ENCODE measurements around the gene SNTG2. TPM values are rescaled to one million over a fixed set of nuclear protein-coding genes. Genes with fewer than 3 reads are reported as not detected.

The SNTG2 gene
- total RNA-seq, 1 experiment from 2014 or later: 20.5 TPM

DNA sequence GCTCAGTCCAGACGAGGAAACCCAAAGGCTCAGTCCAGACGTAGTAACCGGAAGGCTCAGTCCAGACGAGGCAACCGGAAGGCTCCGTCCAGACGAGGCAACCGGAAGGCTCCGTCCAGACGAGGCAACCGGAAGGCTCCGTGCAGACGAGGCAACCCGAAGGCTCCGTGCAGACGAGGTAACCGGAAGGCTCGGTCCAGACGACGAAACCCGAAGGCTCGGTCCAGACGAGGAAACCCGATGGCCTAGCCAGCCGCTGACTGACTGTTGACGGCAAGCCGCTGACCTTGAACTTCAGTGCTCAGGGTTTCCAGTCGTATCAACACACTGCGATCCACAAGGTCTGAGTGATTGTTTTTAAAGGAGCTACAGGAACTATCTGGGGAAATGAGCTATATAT is 312.0 kb downstream of the SNTG2 start:
- TF ChIP-seq ZNF121 (CRISPR knock-in tag; IDR thresholded peaks at IDR 0.05): no peak
- TF ChIP-seq USF1 (CRISPR knock-in tag; IDR thresholded peaks at IDR 0.05): no peak
- TF ChIP-seq, protein P1, sequence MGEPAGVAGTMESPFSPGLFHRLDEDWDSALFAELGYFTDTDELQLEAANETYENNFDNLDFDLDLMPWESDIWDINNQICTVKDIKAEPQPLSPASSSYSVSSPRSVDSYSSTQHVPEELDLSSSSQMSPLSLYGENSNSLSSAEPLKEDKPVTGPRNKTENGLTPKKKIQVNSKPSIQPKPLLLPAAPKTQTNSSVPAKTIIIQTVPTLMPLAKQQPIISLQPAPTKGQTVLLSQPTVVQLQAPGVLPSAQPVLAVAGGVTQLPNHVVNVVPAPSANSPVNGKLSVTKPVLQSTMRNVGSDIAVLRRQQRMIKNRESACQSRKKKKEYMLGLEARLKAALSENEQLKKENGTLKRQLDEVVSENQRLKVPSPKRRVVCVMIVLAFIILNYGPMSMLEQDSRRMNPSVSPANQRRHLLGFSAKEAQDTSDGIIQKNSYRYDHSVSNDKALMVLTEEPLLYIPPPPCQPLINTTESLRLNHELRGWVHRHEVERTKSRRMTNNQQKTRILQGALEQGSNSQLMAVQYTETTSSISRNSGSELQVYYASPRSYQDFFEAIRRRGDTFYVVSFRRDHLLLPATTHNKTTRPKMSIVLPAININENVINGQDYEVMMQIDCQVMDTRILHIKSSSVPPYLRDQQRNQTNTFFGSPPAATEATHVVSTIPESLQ (CRISPR knock-in tag; IDR thresholded peaks at IDR 0.05): no peak
- no peak for TF ChIP-seq NFE2L1 (CRISPR knock-in tag; IDR thresholded peaks at IDR 0.05)
- no peak for TF ChIP-seq ZNF423 (CRISPR knock-in tag; IDR thresholded peaks at IDR 0.05)
- no peak for TF ChIP-seq PRDM15 (CRISPR knock-in tag; IDR thresholded peaks at IDR 0.05)
- ChIA-PET POLR2A (no interaction called here), CTCF (interaction anchor here (1.4 kb wide), 1 partner anchor 16 kb away, joined by 5 read pairs; no protein-coding TSS in a partner anchor)
- H3K4me1 Mint-ChIP-seq: no peaks in the 10 kb centered on the region
- no peak for DNase-seq (ENCODE audit: low spot score)
- peaks cover 7% of the 10 kb centered on the region for H3K9me3 Mint-ChIP-seq
- no peak overlapping the region for H3K27ac Mint-ChIP-seq
- peaks cover 3% of the 10 kb centered on the region; the same call in 1 of the 2 replicates for H3K27me3 Mint-ChIP-seq (ENCODE audit: low read depth)
- H3K36me3 Mint-ChIP-seq: peaks cover 5% of the 10 kb centered on the region; the same call in 1 of the 2 replicates
- H3K4me3 Mint-ChIP-seq: no peak overlapping the region
- no peak for ATAC-seq

DNA sequence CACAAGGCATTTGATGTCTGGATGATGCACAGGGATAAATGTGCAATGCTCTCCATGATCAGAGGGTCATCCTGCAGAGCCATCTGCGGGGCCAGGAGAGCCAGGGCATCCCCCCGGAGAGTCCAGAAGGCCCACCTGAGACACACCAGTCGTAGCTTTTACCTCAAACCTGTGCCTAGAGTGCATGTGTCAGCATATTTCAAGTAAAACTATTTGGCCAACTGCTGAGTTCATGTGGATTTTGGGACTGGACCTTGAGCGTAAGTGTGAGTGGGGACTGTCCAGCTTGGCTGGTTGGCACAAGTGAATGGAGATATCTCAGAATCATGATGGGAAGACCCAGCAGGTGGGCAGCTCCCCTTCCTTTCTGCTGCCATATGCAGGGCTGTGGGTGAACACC is 314.8 kb downstream of the SNTG2 start:
- peaks cover 5% of the 10 kb centered on the region; the same call in 1 of the 2 replicates for H3K36me3 Mint-ChIP-seq
- ATAC-seq: no peak
- H3K9me3 Mint-ChIP-seq: peaks cover 7% of the 10 kb centered on the region
- DNase-seq (ENCODE audit: low spot score): no peak
- no peak overlapping the region for H3K4me3 Mint-ChIP-seq
- ChIA-PET CTCF (no interaction called here), POLR2A (no interaction called here)
- peaks cover 3% of the 10 kb centered on the region; the same call in 1 of the 2 replicates for H3K27me3 Mint-ChIP-seq (ENCODE audit: low read depth)
- TF ChIP-seq GTF2I (CRISPR knock-in tag; conservative IDR thresholded peaks at IDR 0.05) (no peak), ATF1 (CRISPR knock-in tag; IDR thresholded peaks at IDR 0.05) (no peak), ETV6 (CRISPR knock-in tag; IDR thresholded peaks at IDR 0.05) (no peak), MYBL2 (CRISPR knock-in tag; IDR thresholded peaks at IDR 0.05) (no peak)
- H3K4me1 Mint-ChIP-seq: no peaks in the 10 kb centered on the region
- no peak overlapping the region for H3K27ac Mint-ChIP-seq

DNA sequence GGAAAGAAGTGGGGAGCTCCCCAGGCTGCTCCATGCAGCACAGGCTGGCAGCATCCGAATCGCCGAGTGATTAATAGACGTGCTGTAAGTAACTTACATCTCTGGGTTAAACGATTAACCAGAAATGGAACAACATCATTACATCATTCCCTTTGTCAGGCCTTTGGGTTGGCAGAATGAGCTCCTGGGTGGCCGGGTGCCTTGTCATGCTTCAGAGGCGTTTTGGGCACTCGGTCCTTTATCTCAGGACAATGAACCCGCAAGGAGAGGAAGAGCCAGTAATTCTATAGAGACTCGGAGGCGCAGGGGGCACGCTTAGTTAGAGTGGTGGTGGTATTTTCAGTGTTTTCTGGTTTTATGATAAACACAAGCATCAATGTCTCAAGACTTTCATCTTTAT is 315.7 kb downstream of the SNTG2 start:
- ChIA-PET CTCF (interaction anchor here (0.6 kb wide), 2 partner anchors 84 to 423 kb away, joined by 3 read pairs; no protein-coding TSS in a partner anchor), POLR2A (interaction anchor here (0.6 kb wide), 1 partner anchor 9 kb away, joined by 3 read pairs; no protein-coding TSS in a partner anchor)
- Mint-ChIP-seq H3K27ac (no peak overlapping the region), H3K27me3 (ENCODE audit: low read depth) (peaks cover 3% of the 10 kb centered on the region; the same call in 1 of the 2 replicates), H3K36me3 (peaks cover 5% of the 10 kb centered on the region), H3K4me1 (no peaks in the 10 kb centered on the region), H3K4me3 (no peak overlapping the region), H3K9me3 (peaks cover 7% of the 10 kb centered on the region)
- TF ChIP-seq CBFB (CRISPR knock-in tag; IDR thresholded peaks at IDR 0.05; ENCODE audit: low read depth) (no peak), NFYB (CRISPR knock-in tag; conservative IDR thresholded peaks at IDR 0.05; ENCODE audit: low read depth) (no peak), ZNF423 (CRISPR knock-in tag; IDR thresholded peaks at IDR 0.05) (no peak), ZNF416 (CRISPR knock-in tag; IDR thresholded peaks at IDR 0.05) (no peak), JUN (CRISPR knock-in tag; IDR thresholded peaks at IDR 0.05) (no peak), TP53 (CRISPR knock-in tag; IDR thresholded peaks at IDR 0.05) (no peak)
- no peak for DNase-seq (ENCODE audit: low spot score)
- no peak for ATAC-seq

GRCh38 chr2:1268034-1268433 is 317.4 kb downstream of the SNTG2 start:
- no peak for DNase-seq (ENCODE audit: low spot score)
- no peak overlapping the region for H3K4me3 Mint-ChIP-seq
- no peak overlapping the region for H3K27ac Mint-ChIP-seq
- ChIA-PET POLR2A (no interaction called here), CTCF (no interaction called here)
- H3K27me3 Mint-ChIP-seq (ENCODE audit: low read depth): no peaks in the 10 kb centered on the region
- no peaks in the 10 kb centered on the region for H3K4me1 Mint-ChIP-seq
- peaks cover 4% of the 10 kb centered on the region for H3K36me3 Mint-ChIP-seq
- no peak for ATAC-seq
- H3K9me3 Mint-ChIP-seq: no peaks in the 10 kb centered on the region
- TF ChIP-seq ZBTB21 (CRISPR knock-in tag; IDR thresholded peaks at IDR 0.05; ENCODE audit: borderline replicate concordance): no peak
- TF ChIP-seq ZNF396 (CRISPR knock-in tag; IDR thresholded peaks at IDR 0.05; ENCODE audit: borderline replicate concordance): no peak
- TF ChIP-seq, protein P2, sequence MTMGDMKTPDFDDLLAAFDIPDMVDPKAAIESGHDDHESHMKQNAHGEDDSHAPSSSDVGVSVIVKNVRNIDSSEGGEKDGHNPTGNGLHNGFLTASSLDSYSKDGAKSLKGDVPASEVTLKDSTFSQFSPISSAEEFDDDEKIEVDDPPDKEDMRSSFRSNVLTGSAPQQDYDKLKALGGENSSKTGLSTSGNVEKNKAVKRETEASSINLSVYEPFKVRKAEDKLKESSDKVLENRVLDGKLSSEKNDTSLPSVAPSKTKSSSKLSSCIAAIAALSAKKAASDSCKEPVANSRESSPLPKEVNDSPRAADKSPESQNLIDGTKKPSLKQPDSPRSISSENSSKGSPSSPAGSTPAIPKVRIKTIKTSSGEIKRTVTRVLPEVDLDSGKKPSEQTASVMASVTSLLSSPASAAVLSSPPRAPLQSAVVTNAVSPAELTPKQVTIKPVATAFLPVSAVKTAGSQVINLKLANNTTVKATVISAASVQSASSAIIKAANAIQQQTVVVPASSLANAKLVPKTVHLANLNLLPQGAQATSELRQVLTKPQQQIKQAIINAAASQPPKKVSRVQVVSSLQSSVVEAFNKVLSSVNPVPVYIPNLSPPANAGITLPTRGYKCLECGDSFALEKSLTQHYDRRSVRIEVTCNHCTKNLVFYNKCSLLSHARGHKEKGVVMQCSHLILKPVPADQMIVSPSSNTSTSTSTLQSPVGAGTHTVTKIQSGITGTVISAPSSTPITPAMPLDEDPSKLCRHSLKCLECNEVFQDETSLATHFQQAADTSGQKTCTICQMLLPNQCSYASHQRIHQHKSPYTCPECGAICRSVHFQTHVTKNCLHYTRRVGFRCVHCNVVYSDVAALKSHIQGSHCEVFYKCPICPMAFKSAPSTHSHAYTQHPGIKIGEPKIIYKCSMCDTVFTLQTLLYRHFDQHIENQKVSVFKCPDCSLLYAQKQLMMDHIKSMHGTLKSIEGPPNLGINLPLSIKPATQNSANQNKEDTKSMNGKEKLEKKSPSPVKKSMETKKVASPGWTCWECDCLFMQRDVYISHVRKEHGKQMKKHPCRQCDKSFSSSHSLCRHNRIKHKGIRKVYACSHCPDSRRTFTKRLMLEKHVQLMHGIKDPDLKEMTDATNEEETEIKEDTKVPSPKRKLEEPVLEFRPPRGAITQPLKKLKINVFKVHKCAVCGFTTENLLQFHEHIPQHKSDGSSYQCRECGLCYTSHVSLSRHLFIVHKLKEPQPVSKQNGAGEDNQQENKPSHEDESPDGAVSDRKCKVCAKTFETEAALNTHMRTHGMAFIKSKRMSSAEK (CRISPR knock-in tag; IDR thresholded peaks at IDR 0.05; ENCODE audit: borderline replicate concordance): no peak
- TF ChIP-seq SOX15 (CRISPR knock-in tag; IDR thresholded peaks at IDR 0.05): no peak
- no peak for TF ChIP-seq GABPB1 (CRISPR knock-in tag; IDR thresholded peaks at IDR 0.05)
- no peak for TF ChIP-seq FOXJ3 (CRISPR knock-in tag; IDR thresholded peaks at IDR 0.05; ENCODE audit: borderline replicate concordance)
